Fibroblast of mammary gland (primary cell): ENCODE measurements around the gene DCTN3.

ENCODE experiments used
- DNase-seq: peaks from one replicate; pipeline ENCODE4 v3.0.0-alpha.2; 2010; ENCODE audit warnings: low read depth
- H3K4me3 ChIP-seq: 2 replicates; pipeline ENCODE4 v1.5.1; 2011; ENCODE audit warnings: low read depth, mild to moderate bottlenecking, low read length, moderate library complexity; ENCODE audit not compliant: control insufficient read depth
- CTCF ChIP-seq: conservative IDR thresholded peaks from 2 replicates; pipeline ENCODE4 v1.5.1; 2011; ENCODE audit warnings: low read depth, low read length, inconsistent platforms; ENCODE audit not compliant: control insufficient read depth, insufficient read depth

The DCTN3 gene

DNA sequence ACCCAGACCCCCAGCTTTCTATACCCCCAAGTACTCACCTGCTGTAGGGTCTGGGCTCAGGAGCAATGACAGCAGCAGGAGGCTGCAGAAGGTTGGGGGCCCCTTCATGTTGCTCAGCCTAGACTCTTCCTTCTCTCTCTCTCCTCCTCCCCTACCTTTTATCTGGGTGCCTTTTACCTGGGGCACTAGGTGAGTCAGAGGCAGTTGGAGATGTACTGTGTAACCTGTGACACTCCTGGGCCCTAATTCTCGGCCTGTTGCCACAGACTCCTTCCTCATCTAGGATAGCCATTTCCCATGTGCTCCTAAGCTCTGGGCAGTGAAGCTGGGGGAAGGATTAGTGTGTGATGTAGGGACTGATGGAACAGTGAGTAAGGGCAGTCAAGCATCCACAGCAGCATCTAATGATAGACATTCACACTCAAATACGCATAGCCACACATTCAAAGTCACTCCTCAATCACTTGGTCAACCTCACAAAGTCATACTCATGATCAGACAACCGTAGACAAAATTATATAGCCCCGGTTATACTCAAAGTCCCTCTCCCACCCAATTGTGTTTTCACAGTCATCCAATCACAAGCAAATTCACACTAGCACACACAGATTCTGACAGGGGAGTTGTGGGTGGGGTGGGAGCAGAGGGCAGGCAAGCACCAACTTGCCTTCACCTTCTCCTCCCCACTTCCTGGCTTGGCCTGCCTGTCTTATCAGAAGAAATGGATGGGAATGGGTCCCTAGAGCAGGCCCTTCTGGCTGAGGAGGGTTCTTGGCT lies 42.4 kb upstream of the DCTN3 start, which contains the start of gene CCL27:
TSS of gene CCL27 (minus strand) at position 132 of the 777 bp plus-strand sequence. CDS start at position 108, 24 bp downstream.
- no peak within 1 kb of the TSS for H3K4me3 ChIP-seq
- TF ChIP-seq CTCF = no peak

GRCh38 chr9:34659592-34660253 lies 39.4 kb upstream of the DCTN3 start:
- H3K4me3 ChIP-seq = no peak overlapping the region
- no peak for DNase-seq

More for the DNA sequence above, 42.4 kb upstream of the DCTN3 start, which contains the start of gene CCL27:
- no peak for DNase-seq

GRCh38 chr9:34658461-34658860 lies 38.2 kb upstream of the DCTN3 start:
- no peak for DNase-seq
- TF ChIP-seq CTCF = no peak
- no peak overlapping the region for H3K4me3 ChIP-seq

More at GRCh38 chr9:34659592-34660253, 39.4 kb upstream of the DCTN3 start:
- TF ChIP-seq CTCF = no peak

- TF ChIP-seq CTCF = no peak
- no peak overlapping the region for H3K4me3 ChIP-seq
- no peak for DNase-seq
Observed at GRCh38 chr9:34656992-34657391, 36.7 kb upstream of the DCTN3 start.

DNA sequence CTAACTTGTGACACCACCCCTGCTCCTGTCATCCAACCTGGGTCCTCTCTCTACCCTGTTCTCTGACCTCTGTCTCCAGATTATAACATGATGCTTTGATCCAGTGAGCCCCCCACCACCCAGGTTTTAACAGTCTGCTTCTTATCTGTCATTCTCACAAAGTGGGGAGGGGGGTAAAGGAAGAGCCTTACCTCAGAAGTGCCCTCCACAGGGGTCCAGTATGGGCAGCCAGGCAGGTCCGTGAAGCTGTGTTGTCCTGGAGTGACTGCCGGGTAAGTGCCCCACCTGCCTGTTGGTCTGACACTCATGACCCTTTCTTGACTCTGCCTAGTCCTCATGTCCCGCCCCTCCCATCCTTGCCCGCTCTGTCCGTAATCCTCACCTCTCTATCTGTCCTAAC lies 35.1 kb upstream of the DCTN3 start:
- no peak overlapping the region for H3K4me3 ChIP-seq
- DNase-seq = no peak
- no peak for TF ChIP-seq CTCF

- DNase-seq = peak; percentile 80
- TF ChIP-seq CTCF = no peak
Observed at GRCh38 chr9:34654323-34655051, 34.2 kb upstream of the DCTN3 start.

More at GRCh38 chr9:34654323-34655051, 34.2 kb upstream of the DCTN3 start:
- H3K4me3 ChIP-seq = no peak overlapping the region
